ENCODE data around the gene MMS19. TPM values are rescaled to one million over a fixed set of nuclear protein-coding genes. Genes with fewer than 3 reads are reported as not detected.

The MMS19 gene
- polyA plus RNA-seq, 3 donors: 23.2 to 74.5 (median 29.2) TPM

GRCh38 chr10:97525683-97526110, 27.5 kb upstream of the MMS19 start:
- intact Hi-C loops (cut with micrococcal nuclease): no loop called here
- no peak overlapping the region for H3K4me3 Mint-ChIP-seq
- peaks cover 66% of the 10 kb centered on the region for H4K20me1 ChIP-seq (ENCODE audit: insufficient read depth, low read length)
- H3K27ac ChIP-seq (ENCODE audit: low read depth in 1 of 2, low read length in 2 of 2): no peak overlapping the region
- H3K79me2 ChIP-seq (ENCODE audit: insufficient read depth, low read length): no peaks in the 10 kb centered on the region
- no peaks in the 10 kb centered on the region for H3K27me3 ChIP-seq (ENCODE audit: control insufficient read depth in 2 of 2, insufficient read depth in 2 of 2, low read length in 2 of 2)
- no peak overlapping the region for H3K27ac Mint-ChIP-seq
- WGBS (ENCODE audit: insufficient coverage): 100% methylated on average over 1 of the region's 1 CpG
- no peaks in the 10 kb centered on the region for H3K36me3 ChIP-seq (replicated peaks in 1 of 2; ENCODE audit: control insufficient read depth in 1 of 2, insufficient read depth in 2 of 2, low read length in 2 of 2)
- H3K9me3 ChIP-seq (replicated peaks in 1 of 2; ENCODE audit: control insufficient read depth in 1 of 2, insufficient read depth in 1 of 2, low read length in 2 of 2): no peaks in the 10 kb centered on the region
- no peak overlapping the region for H3K4me2 ChIP-seq (replicated peaks; ENCODE audit: extremely low read depth, low read length, poor library complexity, severe bottlenecking)
- peaks cover 0 to 5% (median 0%) of the 10 kb centered on the region in 7 donors for H3K9me3 Mint-ChIP-seq
- no peak overlapping the region for H3K4me3 ChIP-seq (replicated peaks in 1 of 3; ENCODE audit: low read depth in 2 of 3, low read length in 3 of 3)
- no peaks in the 10 kb centered on the region for H3K27me3 Mint-ChIP-seq (ENCODE audit: low read depth in 3 of 3)
- no peak for DNase-seq
- no peaks in the 10 kb centered on the region for H3K4me1 Mint-ChIP-seq
- no peaks in the 10 kb centered on the region for H3K4me1 ChIP-seq (ENCODE audit: control insufficient read depth in 1 of 2, insufficient read depth in 2 of 2, low read length in 2 of 2)
- H2AFZ ChIP-seq (ENCODE audit: insufficient read depth, low read depth, low read length, poor library complexity, severe bottlenecking): no peak overlapping the region
- no peak overlapping the region for H3K9ac ChIP-seq (ENCODE audit: insufficient read depth, low read length, poor library complexity, severe bottlenecking)
- H3K36me3 Mint-ChIP-seq: peaks cover 5 to 7% of the 10 kb centered on the region in 2 donors
- TF ChIP-seq CTCF (IDR thresholded peaks at IDR 0.05): no peak

- Mint-ChIP-seq H3K27me3 (ENCODE audit: low read depth in 3 of 3) (no peaks in the 10 kb centered on the region), H3K4me3 (no peak overlapping the region), H3K4me1 (no peaks in the 10 kb centered on the region), H3K36me3 (peaks cover 5 to 7% of the 10 kb centered on the region in 2 donors), H3K27ac (no peak overlapping the region), H3K9me3 (peaks cover 0 to 5% (median 0%) of the 10 kb centered on the region in 7 donors)
- WGBS (ENCODE audit: insufficient coverage): 100% methylated on average over 5 of the region's 5 CpGs
- no peak overlapping the region for H3K4me2 ChIP-seq (replicated peaks; ENCODE audit: extremely low read depth, low read length, poor library complexity, severe bottlenecking)
- H3K9me3 ChIP-seq (replicated peaks in 1 of 2; ENCODE audit: control insufficient read depth in 1 of 2, insufficient read depth in 1 of 2, low read length in 2 of 2): no peaks in the 10 kb centered on the region
- H3K4me1 ChIP-seq (ENCODE audit: control insufficient read depth in 1 of 2, insufficient read depth in 2 of 2, low read length in 2 of 2): no peaks in the 10 kb centered on the region
- no peak overlapping the region for H3K9ac ChIP-seq (ENCODE audit: insufficient read depth, low read length, poor library complexity, severe bottlenecking)
- TF ChIP-seq CTCF (IDR thresholded peaks at IDR 0.05): no peak
- H3K4me3 ChIP-seq (replicated peaks in 1 of 3; ENCODE audit: low read depth in 2 of 3, low read length in 3 of 3): no peak overlapping the region
- intact Hi-C loops (cut with micrococcal nuclease): no loop called here
- no peak overlapping the region for H2AFZ ChIP-seq (ENCODE audit: insufficient read depth, low read depth, low read length, poor library complexity, severe bottlenecking)
- no peaks in the 10 kb centered on the region for H3K79me2 ChIP-seq (ENCODE audit: insufficient read depth, low read length)
- H3K36me3 ChIP-seq (replicated peaks in 1 of 2; ENCODE audit: control insufficient read depth in 1 of 2, insufficient read depth in 2 of 2, low read length in 2 of 2): no peaks in the 10 kb centered on the region
- H4K20me1 ChIP-seq (ENCODE audit: insufficient read depth, low read length): peaks cover 67% of the 10 kb centered on the region
- H3K27ac ChIP-seq (ENCODE audit: low read depth in 1 of 2, low read length in 2 of 2): no peak overlapping the region
- no peaks in the 10 kb centered on the region for H3K27me3 ChIP-seq (ENCODE audit: control insufficient read depth in 2 of 2, insufficient read depth in 2 of 2, low read length in 2 of 2)
- no peak for DNase-seq
Observed at GRCh38 chr10:97525086-97525485, 26.9 kb upstream of the MMS19 start.

All from CD14-positive monocyte (primary cell).